GM18909 (cell line): Measurements from ENCODE around the gene VSX1.

ENCODE experiments used
- ATAC-seq: cut with Tn5 transposase; IDR thresholded peaks from one replicate; pipeline ENCODE4 v1.9.1; 2021; ENCODE audit warnings: mild to moderate bottlenecking; ENCODE audit not compliant: unreplicated experiment, poor library complexity

VSX1 gene

GRCh38 chr20:25025986-25026605 is 55.8 kb downstream of the VSX1 start:
- no peak for ATAC-seq
